DMS153 treated with DMSO at 0.1 percent for 48 hours (cell line): ENCODE data around the gene RFTN1.

Experiments used
- DNase-seq: peaks from one replicate; lab custom pipeline; 2025; ENCODE audit not compliant: unreplicated experiment; lab: John Stamatoyannopoulos, UW

The RFTN1 gene

DNA sequence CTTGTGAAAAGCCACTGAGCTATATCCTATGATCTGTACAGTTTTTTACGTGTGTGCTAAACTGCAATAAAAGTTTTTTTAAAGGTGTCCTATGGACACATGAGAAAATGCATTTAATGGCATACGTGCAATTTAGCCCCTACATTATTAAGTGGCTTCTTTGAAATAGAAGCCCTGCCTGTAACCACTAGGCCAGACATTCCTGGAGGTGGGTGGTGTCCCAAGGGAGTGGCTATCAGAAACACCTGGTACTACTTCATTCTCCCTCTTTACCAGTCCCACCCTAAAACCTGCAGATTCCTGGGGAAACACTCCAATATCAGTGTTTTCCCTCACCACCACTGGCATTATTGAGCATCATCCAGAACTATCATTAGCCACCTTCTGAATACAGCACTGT is 148.5 kb downstream of the RFTN1 start:
- no peak for DNase-seq

DNA sequence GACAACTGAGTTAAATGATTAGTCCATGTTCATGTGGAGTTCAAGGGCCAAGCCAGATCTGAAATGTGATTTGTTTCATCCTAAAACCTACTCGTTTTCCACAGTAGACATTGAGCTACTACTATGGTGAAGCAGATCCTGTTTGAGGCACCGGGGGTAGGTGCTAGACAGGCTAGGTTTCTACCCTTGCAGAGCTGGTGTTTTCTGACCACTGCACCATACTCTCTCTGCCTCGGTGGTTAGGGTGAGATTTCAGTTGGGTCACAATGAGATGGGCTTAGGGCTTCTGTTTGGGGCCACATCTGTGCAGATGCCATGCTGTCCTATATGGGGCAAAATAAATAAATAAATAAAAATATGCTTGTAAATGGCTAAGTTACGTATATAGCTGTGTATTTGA is 149.2 kb downstream of the RFTN1 start:
- DNase-seq = no peak

DNA sequence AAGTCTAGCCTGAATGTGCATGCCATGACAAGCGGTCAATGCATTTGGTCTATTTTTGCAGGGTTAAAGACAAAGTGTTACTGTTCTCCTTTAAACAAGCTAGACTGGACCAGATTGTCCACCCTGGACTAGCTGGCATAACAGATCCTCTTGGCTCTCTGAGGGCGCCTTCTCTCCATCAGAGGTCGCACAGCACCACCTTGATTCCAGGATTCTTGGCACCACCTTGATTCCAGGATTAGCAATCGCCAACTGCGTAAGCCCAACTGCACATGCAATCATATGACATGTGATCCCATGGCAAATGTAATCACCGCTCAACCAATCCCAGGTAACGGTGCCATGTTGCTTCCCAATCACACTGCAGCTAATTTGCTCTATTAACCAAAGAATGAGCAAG is 149.9 kb downstream of the RFTN1 start:
- no peak for DNase-seq

DNA sequence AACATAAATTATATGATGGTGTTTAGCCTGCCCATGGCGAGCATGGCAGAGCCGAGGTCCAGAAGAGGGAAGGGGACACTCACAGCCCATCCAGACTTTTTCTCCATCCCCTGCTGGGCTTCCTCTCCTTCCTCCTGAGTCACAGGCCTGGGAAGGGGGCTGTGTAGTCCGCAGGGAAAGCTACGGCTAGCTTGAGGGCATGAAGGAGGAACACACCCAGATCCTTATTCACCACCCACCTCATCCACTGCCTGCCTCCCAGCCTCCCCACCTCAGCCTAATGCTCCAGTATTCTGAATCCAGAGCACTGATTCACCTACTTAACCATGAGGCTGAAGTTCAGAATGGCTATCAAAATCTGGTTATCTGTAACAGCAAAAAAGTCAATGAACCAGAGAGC is 150.7 kb downstream of the RFTN1 start:
- DNase-seq = no peak

DNA sequence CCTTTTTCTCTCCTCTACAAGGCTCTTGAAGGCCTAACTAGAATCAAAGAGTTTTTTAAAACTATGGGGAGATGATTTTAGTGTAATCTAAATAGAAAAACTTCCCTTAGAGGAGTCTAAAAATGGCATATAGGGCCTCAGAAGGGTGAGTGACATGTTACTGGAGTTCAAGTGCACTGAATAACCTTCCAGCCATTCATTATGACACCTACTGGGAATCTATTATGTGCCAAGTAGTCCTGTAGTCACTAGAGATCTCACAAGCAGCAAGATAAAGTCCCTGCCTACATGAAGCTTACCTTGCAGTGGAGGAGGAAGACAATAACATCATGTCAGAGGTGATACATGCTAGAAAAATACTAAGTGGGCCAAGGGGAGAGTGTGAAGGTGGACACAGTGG is 152.4 kb downstream of the RFTN1 start:
- DNase-seq = no peak

DNA sequence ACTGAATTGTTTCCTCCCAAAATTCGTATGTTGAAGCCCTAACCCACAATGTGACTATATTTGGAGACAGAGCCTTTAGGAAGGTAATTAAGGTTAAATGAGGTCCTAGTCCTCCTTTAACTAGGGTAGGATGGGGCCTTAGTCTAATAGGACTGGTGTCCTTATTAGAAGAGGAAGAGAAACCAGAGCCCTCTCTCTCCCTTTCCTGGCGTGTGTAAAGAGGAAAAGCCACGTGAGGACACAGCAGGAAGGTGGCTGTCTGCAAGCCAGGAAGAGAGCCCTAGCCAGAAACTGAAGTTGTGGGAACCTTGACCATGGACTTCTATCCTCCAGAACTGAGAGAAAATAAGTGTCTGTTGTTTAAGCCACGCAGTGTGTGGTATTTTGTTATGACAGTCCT is 154.2 kb downstream of the RFTN1 start:
- no peak for DNase-seq

DNA sequence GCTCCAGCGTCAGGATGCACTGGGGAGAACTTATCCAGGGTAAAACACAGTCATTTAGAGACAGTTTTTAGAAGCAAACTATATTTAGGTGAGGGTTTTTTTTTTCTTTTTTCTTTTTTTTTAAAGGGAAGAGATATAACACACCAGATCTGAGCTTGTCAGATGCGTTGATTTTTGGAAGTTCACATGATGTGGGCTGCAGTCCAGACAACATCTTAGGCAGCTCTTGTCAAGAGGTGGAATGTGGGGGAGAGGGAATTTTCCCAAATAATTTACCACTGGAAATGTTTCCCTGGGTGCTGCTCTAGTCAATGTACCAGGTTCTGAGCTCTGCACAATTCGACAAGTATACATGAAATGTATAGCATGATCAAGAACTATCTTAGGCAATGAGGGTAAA is 155.2 kb downstream of the RFTN1 start:
- DNase-seq = no peak

DNA sequence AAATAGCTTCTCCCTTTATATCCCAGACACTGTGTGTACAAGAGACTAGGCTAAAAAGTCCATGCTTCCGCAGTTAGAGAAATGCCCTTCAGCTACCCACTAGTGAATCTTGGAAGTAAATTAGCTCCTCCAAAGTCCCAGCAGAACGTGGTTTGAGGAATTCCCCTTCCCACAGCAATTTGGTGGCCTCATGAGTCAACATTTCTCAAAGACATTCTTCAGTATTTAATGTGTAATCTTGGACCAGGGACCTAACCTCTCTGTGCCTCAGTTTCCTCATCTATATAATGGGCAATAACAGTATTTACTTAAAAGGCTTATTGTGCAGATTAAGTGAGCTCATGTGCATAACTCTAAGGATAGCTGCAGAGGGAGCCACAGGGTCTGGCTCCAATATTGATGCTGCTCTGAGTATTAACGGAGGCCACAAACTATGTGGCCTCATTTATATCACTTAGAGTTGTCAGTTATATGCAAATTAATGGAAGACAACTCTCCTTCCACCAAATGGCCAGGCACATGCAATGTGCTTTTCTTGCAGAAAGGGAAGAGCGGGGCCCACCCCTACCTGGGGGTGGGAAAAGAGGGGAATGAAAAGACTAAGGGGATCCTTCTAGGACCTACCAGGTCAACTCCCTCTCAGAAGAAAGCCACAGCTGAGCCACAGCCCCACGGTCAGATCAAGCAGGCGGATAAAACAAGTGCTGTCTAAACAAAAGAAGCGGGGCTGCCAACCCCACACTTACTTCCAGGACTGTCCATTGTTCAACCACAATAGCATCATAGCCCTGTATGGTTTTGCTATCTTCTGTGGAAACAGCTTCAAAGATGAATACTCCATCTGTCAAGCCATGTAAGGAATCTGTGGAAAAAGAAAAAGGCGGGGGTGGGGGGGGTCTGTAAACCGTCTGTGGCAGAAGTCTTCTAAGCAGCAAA is 156.0 kb downstream of the RFTN1 start:
- no peak for DNase-seq

DNA sequence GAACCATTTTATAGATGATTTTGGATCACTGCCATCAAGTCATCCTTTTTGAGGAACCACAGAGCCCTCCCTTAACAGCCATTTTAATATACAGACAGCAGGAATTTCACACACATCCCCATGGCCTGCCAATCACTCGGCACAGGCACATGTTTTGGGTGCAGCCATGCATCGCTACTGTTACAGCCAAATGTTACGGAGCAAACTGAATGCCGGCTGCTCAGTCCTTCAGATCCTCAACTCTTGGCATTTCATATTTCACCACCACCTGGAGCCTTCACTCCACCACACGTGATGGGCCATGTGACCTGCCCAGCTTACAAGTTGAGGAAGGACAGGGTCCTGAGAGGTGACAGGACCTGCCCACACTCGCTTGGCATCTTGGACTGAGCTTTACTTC is 157.7 kb downstream of the RFTN1 start:
- DNase-seq = no peak

DNA sequence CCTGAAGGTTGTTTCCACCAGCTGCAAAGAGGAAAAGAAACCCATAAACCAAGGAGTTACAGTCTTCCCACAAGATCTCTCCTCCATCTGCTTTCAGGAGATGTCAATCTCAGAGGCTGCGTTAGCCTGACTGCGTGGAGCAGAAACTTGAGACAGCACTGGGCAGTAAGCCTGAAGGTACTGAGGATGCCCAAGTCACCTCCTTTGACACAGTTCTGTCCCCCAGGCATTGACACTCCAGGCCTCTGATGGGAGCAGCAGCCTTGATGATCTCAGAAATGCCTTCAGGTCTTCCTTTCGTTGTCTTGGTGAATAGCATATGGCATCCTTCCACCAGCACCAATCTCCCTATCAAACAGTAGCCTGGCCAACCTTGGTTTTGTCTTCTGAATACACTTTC is 159.2 kb downstream of the RFTN1 start:
- DNase-seq = no peak

DNA sequence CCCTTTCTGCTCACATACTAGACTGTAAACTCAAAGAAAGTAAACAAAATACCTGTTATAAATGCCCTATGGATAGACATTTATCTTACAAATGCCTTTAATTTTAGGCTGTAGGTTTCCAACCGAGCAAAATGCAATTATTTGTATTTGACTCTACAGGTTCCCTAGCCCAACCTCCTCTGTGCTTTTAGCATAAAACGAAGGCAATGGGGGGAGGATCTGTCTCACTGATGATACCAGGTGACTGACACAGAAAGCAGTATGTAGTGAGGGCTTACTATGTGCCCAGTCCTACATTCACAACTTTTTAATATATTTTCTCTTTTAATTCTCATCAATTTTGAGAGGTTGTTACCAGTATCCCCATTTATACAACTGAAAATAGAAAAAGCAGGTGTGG is 161.1 kb downstream of the RFTN1 start:
- no peak for DNase-seq

DNA sequence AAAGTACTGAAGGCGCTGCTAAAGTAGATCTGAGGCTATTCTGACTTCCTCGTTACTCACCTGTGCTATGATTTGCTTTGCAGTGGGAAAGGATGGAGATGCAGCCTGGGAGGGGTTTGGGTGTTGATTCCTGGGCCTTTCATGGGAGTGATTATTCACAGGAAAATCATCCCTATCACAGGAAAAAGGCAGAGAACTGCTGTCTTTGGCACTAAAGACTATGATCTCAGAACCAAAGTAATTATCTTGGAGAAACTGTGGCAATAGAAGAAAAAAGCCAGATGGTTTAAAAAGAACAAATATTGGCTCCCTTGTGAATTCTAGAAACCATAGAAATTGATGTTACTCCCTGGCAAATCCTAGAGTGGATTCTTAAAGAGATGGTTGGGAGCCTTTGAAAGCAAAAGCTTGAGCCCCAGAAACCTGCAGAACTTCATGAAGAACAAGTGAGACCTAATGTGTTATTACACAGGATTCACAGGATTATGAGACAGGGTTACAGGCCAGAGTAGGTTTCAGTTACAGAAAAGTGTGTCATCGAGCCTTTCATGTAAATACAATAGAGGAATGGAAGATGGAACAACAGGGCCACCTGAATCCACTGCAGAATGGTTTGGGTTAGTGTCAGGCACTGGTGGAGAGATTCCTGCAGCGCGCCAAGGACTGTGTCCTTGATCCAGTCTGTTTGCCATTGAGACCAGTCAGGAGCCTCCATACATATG is 162.7 kb downstream of the RFTN1 start:
- no peak for DNase-seq

DNA sequence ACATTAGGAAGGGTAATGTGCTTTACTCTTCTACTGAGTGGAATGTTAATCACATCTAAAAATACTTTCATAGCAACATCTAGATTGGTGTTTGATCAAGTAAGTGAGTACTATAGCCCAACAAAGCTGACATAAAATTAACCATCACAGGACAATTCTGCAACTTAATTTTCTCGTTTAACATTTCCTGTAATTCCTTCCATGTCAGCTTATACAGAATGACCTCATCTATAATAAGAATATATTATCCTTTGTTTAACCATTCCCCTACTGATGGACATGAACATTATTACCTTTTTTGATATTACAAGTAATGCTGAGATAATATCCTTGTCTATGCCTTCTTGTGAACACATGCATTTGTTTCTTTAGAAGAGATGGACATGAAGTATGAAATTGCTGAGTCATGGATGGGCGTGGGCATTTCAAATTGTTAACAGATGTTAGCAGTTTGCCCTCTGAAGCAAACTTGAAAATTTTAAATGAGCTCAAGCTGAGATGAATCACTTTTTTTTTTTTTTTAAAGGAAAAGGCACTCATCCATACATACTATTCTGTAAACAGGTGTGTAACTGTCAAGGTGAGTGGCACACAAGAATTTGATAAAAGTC is 163.4 kb downstream of the RFTN1 start:
- DNase-seq = no peak

DNA sequence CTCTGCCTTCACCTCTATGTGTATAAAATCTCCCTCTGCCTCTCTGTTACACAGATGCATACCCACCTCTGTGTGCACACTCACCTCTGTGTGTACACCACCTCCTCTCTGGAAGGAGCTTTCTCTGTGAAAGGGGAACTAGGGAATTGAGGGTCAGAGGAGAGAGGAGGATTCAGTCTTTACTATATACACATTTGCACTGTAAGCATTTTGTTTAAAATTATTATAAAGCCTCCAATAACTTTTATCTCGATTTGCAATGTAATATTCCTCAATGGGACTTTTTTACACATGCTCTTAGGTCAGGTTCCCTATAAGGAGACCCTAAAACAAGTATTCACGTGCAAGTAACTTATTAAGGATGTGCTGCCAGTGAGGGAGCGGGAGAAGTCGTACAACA is 166.0 kb downstream of the RFTN1 start:
- DNase-seq = no peak

DNA sequence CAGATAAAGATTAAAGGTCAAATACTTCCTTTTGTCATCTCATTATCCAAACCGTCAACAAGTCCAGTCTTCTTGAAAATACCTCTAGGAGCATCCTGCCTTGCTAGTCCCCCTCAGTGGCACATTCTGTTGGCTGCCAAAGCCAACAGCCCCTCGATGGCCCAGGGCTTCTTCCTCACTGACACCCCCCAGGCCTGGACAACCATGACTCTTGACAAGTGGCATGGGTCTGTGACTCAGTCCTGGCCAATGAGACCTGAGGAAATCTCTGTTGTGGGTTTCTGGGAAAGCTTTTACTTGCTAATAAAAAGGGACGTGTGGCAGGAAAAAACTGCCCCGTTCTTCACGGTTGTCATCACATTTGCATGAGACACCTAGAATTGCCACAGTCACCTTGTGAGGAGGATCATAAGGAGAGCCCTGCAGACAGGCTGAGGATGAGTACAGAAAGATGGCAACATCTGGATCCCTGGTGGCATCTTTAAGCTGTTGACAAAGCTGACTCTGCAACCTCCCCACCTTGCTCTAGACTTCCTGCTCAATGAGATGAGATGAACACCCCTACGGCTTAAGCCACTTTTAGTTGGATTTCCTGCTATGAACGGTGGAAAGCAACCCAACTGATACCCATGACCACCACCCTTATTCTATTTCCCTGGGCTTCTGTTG is 167.0 kb downstream of the RFTN1 start:
- DNase-seq = no peak

DNA sequence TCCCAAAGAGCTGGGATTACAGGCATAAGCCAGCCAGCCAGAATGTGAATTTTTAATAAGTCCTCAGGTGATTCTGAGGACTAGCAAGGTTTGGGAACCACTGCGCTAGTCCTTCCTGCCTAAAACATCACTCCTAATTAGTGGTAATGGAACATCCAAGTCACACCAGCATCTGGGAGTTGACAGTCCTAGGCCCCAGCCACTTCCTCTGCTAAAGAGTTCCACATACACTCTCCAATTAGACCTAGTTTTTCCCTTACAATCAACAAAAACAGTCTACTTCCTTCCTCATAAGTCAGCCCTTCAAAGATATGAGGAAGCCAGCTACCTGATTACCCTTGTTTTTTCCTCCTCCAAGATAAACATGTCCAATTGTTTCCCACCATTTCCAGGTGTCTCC is 170.4 kb downstream of the RFTN1 start:
- no peak for DNase-seq

DNA sequence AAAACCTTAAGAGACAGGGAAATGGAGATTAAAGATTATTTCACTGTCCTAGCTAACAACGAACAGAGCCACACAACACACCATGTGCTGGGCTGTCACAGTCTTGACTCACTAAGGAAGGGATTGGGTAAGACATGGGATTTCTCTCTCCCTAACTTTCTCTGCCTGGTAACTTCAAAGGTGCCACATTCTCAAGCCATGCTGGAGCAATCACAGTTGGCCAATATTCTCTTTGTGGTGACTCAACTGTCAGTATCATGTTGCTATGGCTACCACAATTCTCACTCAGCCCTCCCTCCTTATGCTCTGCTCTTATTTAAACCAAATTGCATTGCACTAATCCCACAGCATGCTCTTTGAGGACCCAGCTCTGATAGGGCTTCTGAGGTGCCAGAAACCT is 174.5 kb downstream of the RFTN1 start:
- DNase-seq = no peak

DNA sequence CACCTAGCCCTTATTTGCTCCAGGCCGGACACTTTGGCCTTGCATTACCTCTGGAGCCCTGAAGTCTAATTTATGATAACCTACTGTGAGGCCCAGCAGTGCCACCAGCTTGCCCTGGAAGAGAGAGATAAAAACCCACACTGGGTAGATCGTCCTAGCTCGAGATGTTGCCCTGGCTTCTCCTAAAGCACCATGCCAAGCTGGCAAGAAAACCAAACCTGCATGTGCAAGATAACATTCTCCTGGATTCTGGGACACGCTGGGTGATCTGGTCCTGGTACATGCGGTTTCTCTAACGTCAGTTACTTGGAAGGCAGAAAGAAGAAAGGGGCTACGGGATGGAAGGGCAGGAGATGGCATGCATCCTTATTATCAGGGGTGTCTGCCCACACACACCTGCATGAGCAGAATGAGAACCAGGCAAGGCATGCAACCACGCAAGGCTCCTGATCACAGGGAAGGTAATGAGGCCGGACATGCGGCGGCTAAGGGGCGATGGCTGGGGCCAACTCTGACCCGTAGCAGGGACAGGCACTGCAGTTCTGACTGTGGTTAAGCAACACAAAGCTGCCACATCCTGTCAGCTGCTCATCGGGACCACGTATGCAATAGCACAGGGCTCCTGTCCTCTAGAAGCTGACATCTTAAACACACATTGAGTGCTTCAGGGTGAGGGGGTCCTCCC is 175.5 kb downstream of the RFTN1 start:
- no peak for DNase-seq

DNA sequence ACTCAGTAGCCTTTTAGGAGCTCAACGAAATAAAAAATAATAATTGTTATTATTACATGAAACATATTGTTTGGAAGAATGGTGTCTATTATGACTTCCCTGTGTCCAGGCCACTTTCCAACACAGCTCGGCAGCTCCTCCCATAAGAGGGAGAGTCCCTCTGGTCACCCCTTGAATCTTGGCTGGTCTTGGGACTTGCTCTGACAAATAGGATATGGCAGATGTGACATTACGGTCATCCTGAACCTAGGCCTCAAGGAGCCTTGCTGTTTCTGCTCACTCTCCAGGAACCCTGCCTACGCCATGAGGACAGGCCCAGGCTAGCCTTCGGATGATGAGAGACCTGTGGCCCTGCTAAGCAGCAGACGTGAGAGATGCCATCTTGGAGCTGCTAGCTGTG is 176.7 kb downstream of the RFTN1 start:
- no peak for DNase-seq

DNA sequence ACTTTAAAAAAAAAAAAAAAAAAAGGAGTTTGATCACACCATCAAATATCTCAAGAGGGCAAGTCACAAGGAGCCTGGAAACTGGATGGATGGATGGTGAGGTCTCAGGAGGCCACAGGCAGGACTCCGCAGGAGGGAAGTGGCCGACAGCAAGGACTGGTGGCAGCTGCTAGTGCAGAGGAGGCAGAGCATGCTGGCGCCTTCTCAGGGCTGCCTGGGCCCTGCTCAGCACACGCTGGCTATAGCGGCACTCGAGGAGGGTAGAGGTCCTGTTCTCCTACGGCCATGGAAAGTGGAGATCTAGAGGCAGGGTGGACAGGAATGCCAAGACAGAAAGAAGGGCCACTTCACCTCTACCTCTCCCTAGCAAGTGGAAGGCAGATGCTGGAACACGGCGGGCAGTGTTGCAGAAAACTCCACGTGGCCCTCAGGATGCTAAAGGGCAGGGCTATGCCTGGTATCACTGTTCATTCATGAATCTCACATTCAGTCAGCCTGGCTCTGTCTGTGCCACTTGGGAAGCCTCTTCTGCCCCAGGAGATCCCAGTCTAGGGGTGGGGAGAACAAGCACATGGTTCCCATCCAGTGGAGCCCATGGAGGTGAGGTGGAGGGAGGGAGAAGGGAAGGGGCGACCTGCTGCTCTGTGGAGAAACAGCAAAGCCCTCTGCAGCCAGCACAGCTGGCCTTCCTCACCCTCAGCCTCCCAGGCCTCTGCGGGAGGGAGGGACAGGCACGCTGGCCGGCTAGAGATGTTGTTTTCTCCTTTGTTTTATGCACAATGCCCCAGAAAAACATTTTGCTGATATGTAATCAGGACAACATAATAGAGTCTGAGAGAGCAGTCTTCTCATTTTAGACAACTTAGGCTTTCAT is 177.5 kb downstream of the RFTN1 start:
- DNase-seq = no peak
